Adrenal gland (tissue), 12 donors: ENCODE results near the gene IRAK3. TPM values are rescaled to one million over a fixed set of nuclear protein-coding genes. Genes with fewer than 3 reads are reported as not detected.

Experiments used
- DNase-seq, 7 donors: peaks; one replicate each; pipeline ENCODE4 v3.0.0-alpha.2; 2019 to 2020
- H3K27ac ChIP-seq, 5 donors: fragments of 200-600 bp; sonication (generic) in 4 of 5; 1 replicate in 3 of 5; 2 replicates in 2 of 5; pipeline versions ENCODE4 v1.5.1 to v1.8.0; 2016 to 2020; ENCODE audit warnings: mild to moderate bottlenecking in 1 of 5
- H3K27me3 ChIP-seq: fragments of 200-600 bp; 2 replicates; pipeline ENCODE4 v1.8.0; 2021
- H3K36me3 ChIP-seq, 2 donors: fragments of 200-600 bp; replicated peaks in 1 of 2; 1 replicate in 1 of 2; 2 replicates in 1 of 2; pipeline versions ENCODE4 v1.5.1 to v1.8.0; 2018 to 2022
- H3K4me1 ChIP-seq, 2 donors: fragments of 200-600 bp; replicated peaks in 1 of 2; 1 replicate in 1 of 2; 2 replicates in 1 of 2; pipeline versions ENCODE4 v1.5.1 to v1.8.0; 2018 to 2021
- H3K4me3 ChIP-seq, 4 donors: fragments of 200-600 bp; sonication (generic) in 3 of 4; one replicate each; pipeline ENCODE4 v1.5.1; 2016 to 2018
- H3K9me3 ChIP-seq, 3 donors: fragments of 200-600 bp; sonication (generic) in 1 of 3; replicated peaks in 1 of 3; 1 replicate in 2 of 3; 2 replicates in 1 of 3; pipeline versions ENCODE4 v1.5.1 to v1.8.0; 2016 to 2021
- CTCF ChIP-seq, 6 experiments: fragments of 450-650 bp in 4 of 6; fragments of 200-600 bp in 2 of 6; sonication (generic) in 1 of 6; IDR thresholded peaks; 1 replicate in 5 of 6; 2 replicates in 1 of 6; pipeline versions ENCODE4 v1.5.1 to v1.8.0; 2016 to 2021; ENCODE audit warnings: antibody characterized with exemption in 6 of 6, mild to moderate bottlenecking in 2 of 6, moderate library complexity in 1 of 6
- POLR2A ChIP-seq, 2 donors: fragments of 450-650 bp; IDR thresholded peaks; one replicate each; pipeline ENCODE4 v1.6.1; 2017; ENCODE audit warnings: antibody characterized with exemption in 2 of 2, mild to moderate bottlenecking in 2 of 2, moderate library complexity in 1 of 2
- WGBS, 4 donors: extraction: QIAGEN DNeasy Blood & Tissue Kit in 2 of 4; methylation state at CpG; one replicate each; pipeline versions ENCODE4 v1.1.5 to v1.1.7; 2013 to 2017; 5-methylcytosine and 5-hydroxymethylcytosine counted together
- intact Hi-C, 2 donors: fragments of 100-400 bp; cut with DNase I; formaldehyde crosslinking; loops; one replicate each; pipeline versions ENCODE4 v1.14.1 to v1.15.0; 2022 to 2023
- polyA plus RNA-seq, 3 donors: library from polyadenylated mRNA; stranded (reverse); fragments of 200-250 nt in 2 of 3; fragments of 350-450 nt in 1 of 3; fragmentation: Illumina TruSeq in 1 of 3; extraction: RNeasy Lipid Tissue Mini Kit (QIAGEN cat#74804) in 1 of 3; gene quantifications; one replicate each; pipeline ENCODE4 v1.2.3, GENCODE V29; 2013 to 2014
- total RNA-seq, 9 donors: library from RNA; depleted of rRNA in 4 of 9; stranded (reverse); fragments of >200 nt in 4 of 9; fragments of 120-200 nt in 1 of 9; fragmentation: NEBNext Ultra II Directional in 1 of 9; extraction: Animal tissue kit (Norgen Biotek cat#: 25700) in 1 of 9; gene quantifications; one replicate each; pipeline versions ENCODE4 v1.1.0 to v1.2.4, GENCODE V29; 2013 to 2023
- donor health status: healthy with polysubstance abuse.
- donor health status: Bipolar disorder and iron deficiency.
- donor health status: DM: yes; HTN: yes; CAD: no.
- donor health status: DM: no; HTN: no; CAD: no.
- donor health status: DM: no; HTN: no; CAD: no.
- donor health status: DM: yes; HTN: yes; CAD: no.

The IRAK3 gene
- total and polyA plus RNA-seq, 12 donors, result 3.3 to 29.0 (median 8.3) TPM

- Histone ChIP-seq H3K27me3 (no peaks in the 10 kb centered on the region), H3K4me3 (no peak overlapping the region), H3K36me3 (peaks cover 4 to 23% of the 10 kb centered on the region in 2 donors), H3K4me1 (peaks cover 0 to 15% of the 10 kb centered on the region in 2 donors), H3K27ac (no peak overlapping the region), H3K9me3 (peaks cover 3 to 20% (median 13%) of the 10 kb centered on the region in 3 donors)
- 97 to 100% (median 99%) methylated on average over 2 of the region's 2 CpGs for WGBS, 4 donors
- no peak for DNase-seq
- intact Hi-C loops, result no loop called here
- no peak for TF ChIP-seq CTCF (IDR thresholded peaks at IDR 0.05)
- TF ChIP-seq POLR2A (IDR thresholded peaks at IDR 0.05), result no peak
Observed at GRCh38 chr12:66141299-66141698, 47.7 kb upstream of the IRAK3 start.

DNA sequence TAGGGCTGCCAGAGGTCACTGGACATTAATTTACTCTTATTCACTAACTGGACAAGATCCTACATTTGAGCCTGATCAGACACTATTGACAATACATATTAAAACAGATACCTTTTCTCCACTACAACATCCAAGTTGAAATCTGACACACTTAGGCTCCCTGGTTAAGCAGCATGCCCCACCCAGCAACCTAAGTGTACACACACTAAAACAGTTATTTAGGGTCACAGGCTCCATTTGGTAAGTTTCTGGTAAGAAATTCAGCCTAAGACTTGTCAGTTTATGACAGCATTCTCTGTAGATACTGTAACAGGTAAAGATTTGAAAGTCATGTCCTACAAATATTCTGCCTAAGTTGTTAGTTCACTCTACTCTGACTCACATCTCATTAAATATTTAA, 46.2 kb upstream of the IRAK3 start:
- Histone ChIP-seq H3K4me1 (peaks cover 0 to 15% of the 10 kb centered on the region in 2 donors), H3K27me3 (no peaks in the 10 kb centered on the region), H3K27ac (no peak overlapping the region), H3K4me3 (no peak overlapping the region), H3K9me3 (peaks cover 3 to 20% (median 13%) of the 10 kb centered on the region in 3 donors), H3K36me3 (peaks cover 0 to 8% of the 10 kb centered on the region in 2 donors)
- intact Hi-C loops, result no loop called here
- TF ChIP-seq CTCF (IDR thresholded peaks at IDR 0.05), result no peak
- TF ChIP-seq POLR2A (IDR thresholded peaks at IDR 0.05), result no peak
- DNase-seq, result no peak

DNA sequence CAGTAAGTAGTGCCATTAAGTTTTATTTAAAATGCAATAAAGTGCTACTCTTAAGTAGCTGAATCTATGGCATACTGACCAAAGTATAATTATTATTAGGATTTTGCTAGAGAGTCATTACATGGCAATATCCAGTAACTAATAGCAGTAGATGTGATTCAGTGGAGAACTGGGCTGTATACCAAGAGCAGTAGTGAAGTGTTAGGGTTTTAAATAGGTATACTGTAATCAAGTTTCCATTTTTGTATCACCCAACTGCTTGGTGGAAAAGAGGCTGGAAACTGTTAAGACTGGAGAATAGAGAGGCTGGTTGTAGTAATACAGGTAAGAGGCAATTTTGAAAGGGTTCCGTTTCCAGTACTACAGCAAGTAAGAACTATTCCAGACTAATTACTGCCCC, 45.1 kb upstream of the IRAK3 start:
- Histone ChIP-seq H3K4me1 (peaks cover 0 to 15% of the 10 kb centered on the region in 2 donors), H3K27me3 (no peaks in the 10 kb centered on the region), H3K27ac (no peak overlapping the region), H3K9me3 (peaks cover 3 to 20% (median 13%) of the 10 kb centered on the region in 3 donors), H3K4me3 (no peak overlapping the region), H3K36me3 (no peaks in the 10 kb centered on the region)
- WGBS, 4 donors, result 80 to 98% (median 93%) methylated on average over 1 of the region's 1 CpG
- no peak for DNase-seq
- TF ChIP-seq CTCF (IDR thresholded peaks at IDR 0.05) (no peak), POLR2A (IDR thresholded peaks at IDR 0.05) (no peak)
- intact Hi-C loops, result no loop called here

DNA sequence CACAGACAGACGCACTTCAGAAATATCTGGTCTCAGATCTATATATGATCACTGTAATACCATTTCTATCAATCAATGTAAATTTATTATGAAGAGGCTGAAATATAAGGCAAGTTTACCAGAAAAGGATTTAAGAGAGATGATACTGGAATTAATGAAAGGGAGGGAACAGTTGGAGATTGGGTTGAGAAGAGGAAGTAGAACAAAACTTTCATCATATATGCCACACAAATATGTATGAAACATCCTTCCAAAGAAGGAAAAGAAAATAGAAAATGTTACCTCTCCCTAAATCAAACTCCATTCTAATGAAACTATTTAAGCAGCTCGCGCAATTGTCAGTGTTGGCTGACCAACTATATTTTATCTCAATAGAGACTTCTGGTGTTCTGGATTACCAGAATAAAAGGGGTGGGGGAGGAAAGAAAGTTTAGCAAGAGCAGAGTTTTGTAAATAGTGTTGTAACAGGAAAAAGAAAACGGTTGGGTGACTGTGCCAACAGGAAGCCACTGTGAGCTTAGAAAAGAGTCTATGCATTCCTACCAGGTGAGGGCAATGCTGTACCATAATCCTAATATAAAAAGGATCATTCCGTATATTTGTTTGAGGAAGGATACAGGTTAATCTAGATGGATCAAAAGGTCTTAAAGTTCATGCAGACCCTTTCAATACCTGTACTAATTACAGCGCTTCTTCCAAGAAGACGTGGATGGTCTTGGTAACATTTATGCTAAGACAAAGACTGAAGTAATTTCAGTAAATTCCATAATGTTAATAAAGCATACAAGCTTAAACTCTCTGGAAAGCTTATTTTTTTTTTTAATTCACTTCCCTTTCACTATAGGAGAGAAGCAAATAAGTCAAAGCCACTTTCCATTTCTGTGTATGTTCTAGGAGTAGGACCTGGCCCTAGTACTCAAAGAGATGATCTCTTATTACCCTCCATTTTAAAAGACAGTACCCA, 43.9 kb upstream of the IRAK3 start:
- peak; percentile 41 to 76 (median 70) for DNase-seq
- Histone ChIP-seq H3K36me3 (no peaks in the 10 kb centered on the region), H3K27ac (peak overlapping the region; percentile 13 to 65 (median 32)), H3K4me1 (peaks cover 0 to 15% of the 10 kb centered on the region in 2 donors), H3K9me3 (peaks cover 3 to 16% (median 13%) of the 10 kb centered on the region in 3 donors), H3K27me3 (no peaks in the 10 kb centered on the region), H3K4me3 (no peak overlapping the region)
- intact Hi-C loops, result loop anchor here in 1 of 2 donors (5.0 kb wide), 1 partner anchor 92 kb away; no protein-coding TSS in a partner anchor
- TF ChIP-seq POLR2A (IDR thresholded peaks at IDR 0.05) (no peak), CTCF (IDR thresholded peaks at IDR 0.05) (peak; percentile 32 to 83 (median 70))
- 35 to 46% (median 44%) methylated on average over 7 of the region's 7 CpGs for WGBS, 4 donors
